Gastroesophageal sphincter (tissue), 3 donors: ENCODE results near the gene SNTG2.

Experiments
- CTCF ChIP-seq, 4 experiments: fragments of 200-600 bp in 2 of 4; fragments of 450-650 bp in 2 of 4; sonication (generic) in 1 of 4; IDR thresholded peaks; one replicate each; pipeline ENCODE4 v1.5.1; 2017 to 2019; ENCODE audit warnings: antibody characterized with exemption in 4 of 4, mild to moderate bottlenecking in 2 of 4, moderate library complexity in 2 of 4
- EP300 ChIP-seq: sonication (generic); formaldehyde crosslinking; IDR thresholded peaks from one replicate; pipeline ENCODE4 v1.6.1; 2017; ENCODE audit warnings: antibody characterized with exemption, mild to moderate bottlenecking
- POLR2A ChIP-seq, 2 donors: fragments of 450-650 bp; IDR thresholded peaks; one replicate each; pipeline ENCODE4 v1.6.1; 2017; ENCODE audit warnings: antibody characterized with exemption in 2 of 2, mild to moderate bottlenecking in 2 of 2, moderate library complexity in 1 of 2
- POLR2AphosphoS5 ChIP-seq: sonication (generic); formaldehyde crosslinking; IDR thresholded peaks from one replicate; pipeline ENCODE4 v1.6.1; 2017; ENCODE audit warnings: antibody characterized with exemption

DNA sequence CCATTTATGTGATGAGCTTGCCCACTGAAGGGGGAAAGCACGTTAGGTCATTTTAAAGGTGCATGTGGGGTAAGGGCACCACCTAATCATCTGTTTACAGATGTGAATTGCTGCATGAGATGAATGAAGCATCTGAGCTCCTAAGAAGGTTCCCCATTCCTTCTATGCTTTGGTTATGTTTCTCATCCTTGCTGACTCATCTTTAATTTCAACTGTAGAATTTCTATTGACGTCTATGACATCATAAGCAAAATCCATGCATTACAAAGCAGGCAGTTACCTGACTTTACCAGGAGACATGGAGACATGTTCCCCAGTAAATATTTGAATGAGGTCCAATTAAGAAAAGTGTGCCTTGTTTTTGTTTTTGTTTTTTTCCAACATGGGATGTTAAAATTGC, 2.8 kb downstream of the SNTG2 start:
- TF ChIP-seq CTCF (IDR thresholded peaks at IDR 0.05) = no peak
- no peak for TF ChIP-seq POLR2AphosphoS5
- TF ChIP-seq POLR2A (IDR thresholded peaks at IDR 0.05) = no peak
- TF ChIP-seq EP300 = no peak
